ENCODE measurements around the gene CNOT9. TPM values are rescaled to one million over a fixed set of nuclear protein-coding genes. Genes with fewer than 3 reads are reported as not detected.
A peak's percentile ranks its signal among the peaks of the same experiment; 100 is the strongest.

Gene CNOT9
- total RNA-seq, 1 donor from 2014 or later = 35.6 TPM

DNA sequence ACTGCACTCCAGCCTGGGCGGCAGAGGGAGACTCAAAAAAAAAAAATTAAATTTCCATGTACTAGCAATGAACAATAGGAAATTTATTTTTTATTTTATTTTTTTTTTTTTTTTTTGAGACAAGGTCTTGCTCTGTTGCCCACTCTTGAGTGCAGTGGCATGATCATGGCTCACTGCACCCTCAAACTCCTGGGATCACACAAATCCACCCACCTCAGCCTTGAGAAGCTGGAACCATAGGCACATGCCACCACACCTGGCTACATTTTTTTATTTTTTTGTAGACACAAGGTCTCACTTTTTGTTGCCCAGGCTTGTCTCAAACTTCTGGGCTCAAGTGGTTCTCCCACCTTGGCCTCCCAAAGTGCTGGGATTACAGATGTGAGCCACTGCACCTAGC, 16.9 kb downstream of the CNOT9 start:
- Histone ChIP-seq H3K36me3 (ENCODE audit: insufficient read depth, low read length) (peaks cover 44% of the 10 kb centered on the region), H3K79me2 (ENCODE audit: insufficient read depth, low read length) (peaks cover 25% of the 10 kb centered on the region)

GRCh38 chr2:218605432-218605831, 36.8 kb downstream of the CNOT9 start:
- DNase-seq (ENCODE audit: low read depth) (peak; percentile 24), FAIRE-seq (no peak)
- H4K20me1 ChIP-seq (ENCODE audit: insufficient read depth, low read length) = no peaks in the 10 kb centered on the region
- H3K9ac ChIP-seq (ENCODE audit: low read length) = no peak overlapping the region
- Mint-ChIP-seq H3K4me1 (ENCODE audit: low read depth, unreplicated experiment) (peaks cover 7% of the 10 kb centered on the region), H3K4me3 (ENCODE audit: unreplicated experiment) (no peak overlapping the region), H3K36me3 (ENCODE audit: low read depth, unreplicated experiment) (peaks cover 3% of the 10 kb centered on the region), H3K27ac (ENCODE audit: unreplicated experiment) (no peak overlapping the region), H3K9me3 (ENCODE audit: unreplicated experiment) (no peaks in the 10 kb centered on the region), H3K27me3 (ENCODE audit: low read depth, unreplicated experiment) (peaks cover 9% of the 10 kb centered on the region)
- H3K4me3 ChIP-seq (ENCODE audit: insufficient read depth, low read depth, low read length) = no peak overlapping the region
- no peak overlapping the region for H2AFZ ChIP-seq (ENCODE audit: low read depth, low read length)
- H3K79me2 ChIP-seq (ENCODE audit: insufficient read depth, low read length) = no peaks in the 10 kb centered on the region
- no peak overlapping the region for H3K27ac ChIP-seq (ENCODE audit: low read depth, low read length)
- no peaks in the 10 kb centered on the region for H3K9me3 ChIP-seq (ENCODE audit: insufficient read depth, low read depth, low read length)
- H3K27me3 ChIP-seq (ENCODE audit: insufficient read depth, low read length) = no peaks in the 10 kb centered on the region
- TF ChIP-seq CTCF (IDR thresholded peaks at IDR 0.05; ENCODE audit: insufficient read depth, low read depth, low read length) (no peak), EZH2 (IDR thresholded peaks at IDR 0.05; ENCODE audit: insufficient read depth, low read length) (no peak)
- H3K36me3 ChIP-seq (ENCODE audit: insufficient read depth, low read length) = no peaks in the 10 kb centered on the region
- H3K4me2 ChIP-seq (ENCODE audit: low read length) = no peak overlapping the region
- peaks cover 7% of the 10 kb centered on the region for H3K4me1 ChIP-seq (ENCODE audit: insufficient read depth, low read length)

More for the DNA sequence above, 16.9 kb downstream of the CNOT9 start:
- Histone ChIP-seq H3K4me3 (ENCODE audit: insufficient read depth, low read depth, low read length) (no peak overlapping the region), H3K27ac (ENCODE audit: low read depth, low read length) (no peak overlapping the region), H4K20me1 (ENCODE audit: insufficient read depth, low read length) (peaks cover 15% of the 10 kb centered on the region), H3K4me2 (ENCODE audit: low read length) (no peak overlapping the region), H3K27me3 (ENCODE audit: insufficient read depth, low read length) (no peaks in the 10 kb centered on the region), H3K9ac (ENCODE audit: low read length) (no peak overlapping the region), H3K9me3 (ENCODE audit: insufficient read depth, low read depth, low read length) (no peaks in the 10 kb centered on the region), H3K4me1 (ENCODE audit: insufficient read depth, low read length) (peaks cover 4% of the 10 kb centered on the region), H2AFZ (ENCODE audit: low read depth, low read length) (no peak overlapping the region)
- Mint-ChIP-seq H3K27ac (ENCODE audit: unreplicated experiment) (no peak overlapping the region), H3K4me3 (ENCODE audit: unreplicated experiment) (no peak overlapping the region), H3K36me3 (ENCODE audit: low read depth, unreplicated experiment) (peaks cover 15% of the 10 kb centered on the region), H3K27me3 (ENCODE audit: low read depth, unreplicated experiment) (no peaks in the 10 kb centered on the region), H3K4me1 (ENCODE audit: low read depth, unreplicated experiment) (peaks cover 12% of the 10 kb centered on the region), H3K9me3 (ENCODE audit: unreplicated experiment) (no peaks in the 10 kb centered on the region)
- FAIRE-seq (no peak), DNase-seq (ENCODE audit: low read depth) (no peak)
- TF ChIP-seq EZH2 (IDR thresholded peaks at IDR 0.05; ENCODE audit: insufficient read depth, low read length) (no peak), CTCF (IDR thresholded peaks at IDR 0.05; ENCODE audit: insufficient read depth, low read depth, low read length) (no peak)

DNA sequence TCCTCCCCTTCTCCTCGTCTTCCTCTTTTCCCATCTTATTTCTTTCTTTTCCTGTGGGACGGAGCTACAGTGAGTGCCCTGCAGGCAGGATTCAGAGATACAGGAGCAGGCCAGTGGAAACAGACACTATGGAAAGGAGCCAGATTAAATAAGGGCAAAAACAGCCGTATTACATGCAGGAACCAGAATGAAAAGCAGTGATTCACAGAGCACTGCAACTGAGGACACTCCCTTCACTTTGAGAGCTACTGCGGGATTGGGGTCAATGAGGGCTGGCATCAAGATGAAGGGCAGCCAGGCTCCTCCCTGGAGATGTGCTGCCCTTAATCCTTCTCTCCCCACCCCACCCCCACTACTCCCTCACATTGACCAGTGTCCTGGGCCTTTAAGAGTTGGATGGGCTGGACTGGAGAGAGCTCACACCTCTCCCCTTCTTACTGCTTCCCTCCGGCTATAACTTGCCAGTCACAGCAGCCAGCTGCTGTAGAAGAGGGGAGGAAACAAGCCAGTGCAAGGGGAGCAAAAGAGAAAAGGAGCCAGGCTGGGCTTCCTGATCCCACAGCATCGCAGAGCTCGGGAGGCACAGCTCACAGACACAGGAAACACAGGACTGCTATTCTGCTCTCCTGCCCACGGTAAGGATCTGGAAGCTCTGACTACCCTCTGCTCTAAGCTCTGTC, 38.9 kb downstream of the CNOT9 start, which contains the start of gene PLCD4:
Gene PLCD4, plus strand, starts transcription at position 464 of the 680 bp plus-strand sequence. CDS start 7,841 bp downstream, outside the sequence.
- Histone ChIP-seq H3K4me3 (ENCODE audit: insufficient read depth, low read depth, low read length) (no peak within 1 kb of the TSS), H2AFZ (ENCODE audit: low read depth, low read length) (peak within 1 kb of the TSS; percentile 67), H3K9me3 (ENCODE audit: insufficient read depth, low read depth, low read length) (no peaks in the 10 kb centered on the region), H3K4me2 (ENCODE audit: low read length) (peak within 1 kb of the TSS; percentile 75), H3K27ac (ENCODE audit: low read depth, low read length) (no peak within 1 kb of the TSS), H3K9ac (ENCODE audit: low read length) (peak within 1 kb of the TSS; percentile 9), H4K20me1 (ENCODE audit: insufficient read depth, low read length) (no peaks in the 10 kb centered on the region), H3K4me1 (ENCODE audit: insufficient read depth, low read length) (peaks cover 7% of the 10 kb centered on the region), H3K36me3 (ENCODE audit: insufficient read depth, low read length) (no peaks in the 10 kb centered on the region), H3K27me3 (ENCODE audit: insufficient read depth, low read length) (no peaks in the 10 kb centered on the region), H3K79me2 (ENCODE audit: insufficient read depth, low read length) (no peaks in the 10 kb centered on the region)
- Mint-ChIP-seq H3K36me3 (ENCODE audit: low read depth, unreplicated experiment) (peaks cover 3% of the 10 kb centered on the region), H3K27ac (ENCODE audit: unreplicated experiment) (no peak within 1 kb of the TSS), H3K9me3 (ENCODE audit: unreplicated experiment) (no peaks in the 10 kb centered on the region), H3K27me3 (ENCODE audit: low read depth, unreplicated experiment) (peaks cover 19% of the 10 kb centered on the region), H3K4me3 (ENCODE audit: unreplicated experiment) (peak within 1 kb of the TSS; percentile 18), H3K4me1 (ENCODE audit: low read depth, unreplicated experiment) (peaks cover 7% of the 10 kb centered on the region)
- FAIRE-seq (no peak), DNase-seq (ENCODE audit: low read depth) (peak; percentile 67)
- TF ChIP-seq CTCF (IDR thresholded peaks at IDR 0.05; ENCODE audit: insufficient read depth, low read depth, low read length) (no peak), EZH2 (IDR thresholded peaks at IDR 0.05; ENCODE audit: insufficient read depth, low read length) (no peak)
